Stimulated activated CD4-positive, alpha-beta T cell treated with anti-CD3 and anti-CD28 coated beads, TNF-alpha, amount 100 ng/mL, for 48 hours (primary cell): ENCODE data around the gene LRRC37A.
"Not testable (repeated sequence)": the region's sequence is repeated elsewhere in the genome, so short reads cannot be mapped to it uniquely, and the experiment has no call there.

Experiments used
- DNase-seq, 3 donors: peaks; one replicate each; pipeline ENCODE4 v3.0.0-alpha.2; 2020; ENCODE audit warnings: low read depth in 3 of 3

LRRC37A gene

DNA sequence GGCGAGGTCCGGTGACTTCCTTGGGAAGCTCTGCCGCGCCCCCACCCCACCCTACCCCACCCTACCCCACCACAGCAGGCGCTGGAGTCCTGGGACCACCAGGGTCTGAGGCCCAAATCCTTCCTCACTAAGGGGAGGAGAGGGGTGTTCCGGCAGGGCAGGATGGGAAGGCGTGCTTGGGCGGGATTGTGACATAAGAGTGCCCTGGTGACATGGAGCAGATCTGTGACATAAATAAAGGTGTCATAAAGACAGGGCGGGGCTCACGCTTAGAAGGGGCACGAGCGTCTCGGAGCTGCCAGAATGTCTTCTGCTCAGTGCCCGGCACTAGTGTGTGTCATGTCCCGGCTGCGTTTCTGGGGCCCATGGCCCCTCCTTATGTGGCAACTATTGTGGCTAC lies at the start of gene LRRC37A:
Gene LRRC37A (plus strand): TSS at position 301 of the 400 bp plus-strand sequence. CDS start 3 bp downstream, at position 304.
- DNase-seq, result not testable (repeated sequence)

DNA sequence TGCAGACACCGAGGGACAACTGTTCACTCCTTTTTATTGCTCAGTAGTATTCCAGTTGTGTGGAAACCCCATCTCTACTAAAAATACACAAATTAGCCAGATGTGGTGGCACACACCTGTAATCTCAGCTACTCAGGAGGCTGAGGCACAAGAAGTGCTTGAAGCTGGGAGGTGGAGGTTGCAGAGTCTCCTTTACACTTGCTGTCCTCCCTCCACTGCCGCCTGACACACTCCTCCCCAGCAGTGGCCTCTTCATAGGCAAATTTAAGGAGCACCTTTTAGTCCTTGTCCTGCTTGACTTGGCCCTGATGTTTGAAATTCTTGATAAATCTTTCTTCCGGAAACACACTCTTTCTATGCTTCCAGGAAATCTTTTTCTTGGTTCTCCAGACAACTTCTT lies 45.8 kb upstream of the LRRC37A start:
- not testable (repeated sequence) for DNase-seq

DNA sequence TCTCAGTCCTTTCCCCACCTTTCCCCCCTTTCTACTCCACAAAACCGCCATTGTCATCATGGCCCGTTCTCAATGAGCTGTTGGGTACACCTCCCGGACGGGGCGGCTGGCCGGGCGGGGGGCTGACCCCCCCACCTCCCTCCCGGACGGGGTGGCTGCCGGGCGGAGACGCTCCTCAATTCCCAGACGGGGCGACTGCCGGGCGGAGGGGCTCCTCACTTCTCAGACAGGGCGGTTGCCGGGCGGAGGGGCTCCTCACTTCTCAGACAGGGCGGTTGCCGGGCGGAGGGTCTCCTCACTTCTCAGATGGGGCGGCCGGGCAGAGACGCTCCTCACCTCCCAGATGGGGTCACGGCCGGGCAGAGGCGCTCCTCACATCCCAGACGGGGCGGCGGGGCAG lies 42.1 kb upstream of the LRRC37A start:
- not testable (repeated sequence) for DNase-seq

DNA sequence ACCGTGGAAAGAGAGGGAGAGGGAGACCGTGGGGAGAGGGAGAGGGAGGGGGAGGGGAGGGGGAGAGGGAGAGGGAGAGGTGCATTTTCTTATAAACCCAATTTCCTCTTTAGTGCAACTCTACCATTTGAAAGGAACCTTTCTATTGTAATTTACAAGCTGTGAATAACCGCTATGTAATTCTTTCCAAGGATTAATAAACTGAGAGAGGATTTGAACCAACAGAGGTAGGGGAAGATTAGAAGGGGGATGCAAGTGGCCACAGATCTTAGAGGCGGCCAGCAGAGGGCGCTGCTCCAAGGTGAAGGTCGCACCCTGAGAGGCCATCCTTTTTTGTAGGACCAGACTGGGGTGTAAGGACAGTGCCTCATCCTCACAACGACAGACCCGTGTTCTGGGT lies 41.2 kb upstream of the LRRC37A start:
- DNase-seq, result peak; percentile 68 to 71 (median 69)

DNA sequence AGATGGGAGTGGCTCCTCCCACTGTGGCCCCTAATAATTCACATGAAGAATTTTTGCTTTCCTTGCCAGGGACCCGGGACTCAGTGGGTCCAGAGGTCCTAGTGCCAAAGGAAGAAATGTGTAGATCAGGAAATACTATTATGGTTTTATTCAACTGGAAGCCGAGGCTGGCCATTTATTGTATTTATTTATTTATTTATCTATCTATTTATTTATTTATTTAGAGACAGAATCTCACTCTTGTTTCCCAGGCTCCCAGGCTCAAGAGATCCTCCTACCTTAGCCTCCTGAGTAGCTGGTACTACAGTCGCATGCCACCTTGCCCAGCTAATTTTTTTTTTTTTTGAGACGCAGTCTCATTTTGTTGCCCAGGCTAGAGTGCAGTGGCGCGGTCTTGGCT lies 40.7 kb upstream of the LRRC37A start:
- not testable (repeated sequence) for DNase-seq

DNA sequence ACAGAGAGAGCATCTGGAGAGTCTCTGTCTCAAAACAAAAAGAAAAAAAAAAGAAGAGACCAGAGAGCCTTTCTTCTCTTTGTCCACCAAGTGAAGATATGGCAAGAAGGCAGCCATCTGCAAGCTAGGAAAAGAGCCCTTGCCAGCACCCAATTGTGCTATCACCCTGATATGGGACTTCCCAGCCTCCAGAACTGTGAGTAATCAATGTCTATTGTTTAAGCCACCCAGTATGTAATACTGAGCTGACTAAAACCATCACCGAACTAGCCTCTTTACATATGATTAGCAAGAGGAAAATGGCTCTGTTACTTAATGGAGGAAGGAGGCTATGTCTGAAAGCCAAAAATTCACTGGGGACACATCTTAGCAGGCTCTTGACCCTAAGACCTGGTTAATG lies 38.6 kb upstream of the LRRC37A start:
- not testable (repeated sequence) for DNase-seq

DNA sequence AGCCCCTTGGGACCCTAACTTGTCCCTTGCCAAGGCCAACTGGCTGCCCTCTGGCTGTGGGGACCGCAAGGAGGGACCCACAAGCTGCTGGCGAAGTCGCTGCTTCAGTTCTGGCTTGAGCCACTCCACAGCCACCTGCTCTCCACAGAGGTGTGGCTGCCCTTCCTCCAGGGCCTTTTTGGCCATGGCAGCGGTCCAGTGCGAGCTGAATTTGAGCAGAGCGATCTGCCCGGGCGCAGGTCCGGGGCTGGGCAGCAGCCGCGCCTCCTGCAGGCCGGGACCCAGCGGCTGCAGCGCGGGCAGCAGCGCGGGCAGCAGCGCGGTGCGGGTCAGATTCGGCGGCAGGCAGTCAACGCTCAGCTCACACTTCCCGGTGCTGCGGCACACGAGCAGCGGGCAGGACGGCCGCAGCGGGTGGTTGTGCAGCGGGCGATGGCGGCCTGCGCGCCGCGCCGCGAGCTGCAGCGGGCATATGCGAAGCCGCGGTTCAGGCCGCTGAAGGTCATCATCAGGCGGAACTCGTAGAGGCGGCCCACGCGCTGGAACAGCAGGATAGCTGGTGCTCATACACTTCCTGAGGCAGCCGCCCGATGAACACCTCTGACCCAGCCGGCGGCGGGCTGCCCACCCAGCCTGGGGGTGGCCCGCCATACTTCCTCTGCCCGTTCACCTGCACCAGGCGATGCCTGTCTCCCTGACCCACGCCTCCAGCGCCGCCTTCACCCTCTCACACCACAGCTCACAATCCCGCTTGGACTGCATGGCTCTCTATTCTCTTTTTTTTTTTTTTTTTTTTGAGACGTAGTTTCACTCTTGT lies 34.9 kb upstream of the LRRC37A start:
- DNase-seq, result not testable (repeated sequence)

DNA sequence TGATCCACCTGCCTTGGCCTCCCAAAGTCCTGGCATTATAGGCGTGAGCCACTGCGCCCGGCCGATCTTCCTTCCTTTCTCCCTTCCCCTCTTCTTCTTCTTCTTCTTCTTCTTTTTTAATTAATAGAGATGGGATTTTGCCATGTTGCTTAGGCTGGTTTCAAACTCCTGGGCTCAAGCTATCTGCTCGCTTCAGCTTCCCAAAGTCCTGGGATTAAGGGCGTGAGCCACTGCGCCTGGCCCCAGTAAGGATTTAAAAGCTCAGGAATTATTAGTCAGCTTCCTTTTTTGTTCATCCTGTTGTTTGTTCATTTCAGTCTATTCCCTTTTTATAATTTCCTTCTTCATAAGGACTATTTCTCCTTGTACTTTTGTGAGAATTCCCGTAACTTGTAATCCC lies 32.7 kb upstream of the LRRC37A start:
- no peak for DNase-seq

DNA sequence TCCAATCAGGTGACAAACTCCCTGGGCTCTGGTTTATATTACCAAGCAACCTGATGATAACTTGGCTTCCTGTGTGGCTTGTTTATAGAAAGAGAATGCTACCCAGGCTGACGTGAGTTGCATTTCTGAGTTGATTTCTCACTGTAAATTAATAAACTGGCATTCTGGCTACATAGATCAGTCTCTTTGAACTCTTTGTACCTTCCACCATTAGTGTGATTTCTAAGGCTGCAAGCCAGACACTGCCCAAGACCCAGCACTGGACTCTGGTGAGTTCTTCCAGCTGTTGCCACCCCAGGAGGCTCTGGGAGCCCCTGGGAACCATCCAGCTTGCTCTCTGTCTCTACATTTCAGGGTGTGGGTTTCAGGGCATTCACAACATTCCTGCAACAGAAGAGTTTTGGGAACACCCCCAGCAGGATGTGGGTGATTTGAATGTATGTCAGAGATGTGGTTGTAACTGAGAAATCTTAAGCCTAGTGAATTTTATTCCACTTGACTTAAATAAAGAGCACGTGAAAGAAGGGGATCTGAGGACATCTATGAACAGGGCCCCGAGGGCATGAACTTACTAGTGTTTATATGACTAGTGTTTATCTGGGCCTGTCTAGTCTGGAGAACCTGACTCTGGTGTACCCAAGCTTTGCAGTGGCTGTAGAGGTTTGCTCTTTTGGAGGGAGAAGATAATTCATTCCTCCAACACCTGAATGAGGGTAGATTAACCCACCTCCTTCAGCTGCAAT lies 30.3 kb upstream of the LRRC37A start:
- DNase-seq, result no peak

DNA sequence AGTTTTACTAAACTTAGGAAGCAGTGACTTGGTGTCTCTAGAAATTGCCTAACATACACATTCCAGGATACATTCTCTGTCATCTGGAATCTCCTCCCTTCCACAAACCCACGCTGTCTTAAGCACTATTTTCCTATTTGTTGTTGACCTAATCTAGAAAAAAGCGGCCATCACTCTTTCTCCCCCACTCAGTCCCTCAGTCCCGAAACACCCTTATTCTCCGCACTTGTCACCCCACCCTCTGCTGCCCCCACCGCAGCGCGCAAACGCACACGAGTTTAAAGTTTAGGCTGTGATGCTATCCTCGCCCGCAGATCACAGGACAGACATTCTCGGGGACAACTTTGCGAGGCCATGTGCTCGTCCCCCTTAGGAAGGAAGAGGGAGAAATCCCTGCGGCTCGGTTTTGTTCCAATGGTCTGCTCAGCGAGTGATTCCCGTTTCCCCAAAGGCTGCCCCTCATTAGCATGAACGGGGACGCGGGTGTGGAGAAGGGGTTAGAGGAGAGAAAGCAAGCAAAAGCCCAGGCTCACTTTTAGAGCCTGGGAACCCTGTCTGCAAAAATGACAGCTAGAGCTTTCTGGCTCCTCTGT lies 28.8 kb upstream of the LRRC37A start:
- DNase-seq, result not testable (repeated sequence)

DNA sequence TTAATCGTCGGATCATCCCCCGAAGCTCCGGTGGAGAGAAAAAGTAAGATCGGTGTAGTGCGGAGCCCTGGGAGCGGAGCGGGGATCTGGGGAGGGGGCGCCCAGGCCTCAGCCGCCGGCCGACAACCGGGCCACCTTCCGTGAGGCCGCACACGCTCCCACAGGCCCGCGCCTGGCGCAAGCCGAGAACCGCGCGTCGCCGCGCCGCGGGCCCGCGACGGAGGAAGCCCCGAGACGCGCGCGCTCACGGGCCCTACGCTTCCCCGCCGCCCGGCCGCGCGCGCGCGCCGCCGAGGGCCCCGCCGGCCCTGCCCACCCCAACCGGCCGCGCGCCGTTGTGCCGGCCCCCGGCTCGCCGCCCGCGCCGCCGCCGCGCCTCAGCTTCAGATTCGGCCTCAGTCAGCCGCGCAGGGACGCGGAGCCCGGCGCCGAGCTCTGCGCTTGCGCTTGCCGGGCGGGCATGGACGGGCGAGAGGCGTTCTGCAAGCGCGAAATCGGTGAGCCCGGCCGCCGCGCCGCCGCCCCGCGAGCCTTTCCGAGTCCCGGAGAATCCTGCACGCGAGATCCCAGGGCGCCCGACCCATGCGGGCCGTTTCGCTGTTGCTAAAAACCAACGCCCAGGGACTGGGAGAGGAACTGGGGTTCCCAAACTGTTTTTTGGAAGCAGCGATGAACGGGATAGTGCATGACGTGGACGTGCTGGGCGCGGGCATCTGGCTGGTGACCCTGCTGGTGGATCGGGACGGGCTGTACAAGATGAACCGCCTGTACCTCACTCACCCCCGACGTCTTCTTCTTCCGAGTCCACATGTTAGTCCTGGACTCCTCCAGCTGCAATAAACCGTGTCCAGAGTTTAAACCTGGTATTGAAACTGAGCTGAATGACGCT lies 28.0 kb upstream of the LRRC37A start:
- DNase-seq, result peak; percentile 70 to 79 (median 73)

DNA sequence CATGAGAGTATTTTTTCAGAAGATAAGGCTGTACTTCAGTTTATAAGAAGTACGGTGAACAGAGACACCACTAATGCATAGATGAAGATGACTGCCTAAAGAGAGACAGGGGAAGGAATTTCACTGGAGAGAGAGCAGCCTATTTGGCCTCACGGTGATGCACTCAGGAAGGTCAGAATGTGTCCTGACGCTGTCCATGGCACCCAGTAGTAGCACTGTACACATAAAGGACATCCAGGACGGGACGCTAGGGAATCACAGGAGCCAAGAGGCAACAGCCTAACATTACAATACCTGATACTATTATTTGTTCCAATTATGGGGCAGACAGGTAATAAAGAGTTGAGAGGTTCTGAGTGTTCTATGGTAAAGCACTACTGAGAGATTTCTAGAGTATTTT lies 24.9 kb upstream of the LRRC37A start:
- DNase-seq, result no peak

DNA sequence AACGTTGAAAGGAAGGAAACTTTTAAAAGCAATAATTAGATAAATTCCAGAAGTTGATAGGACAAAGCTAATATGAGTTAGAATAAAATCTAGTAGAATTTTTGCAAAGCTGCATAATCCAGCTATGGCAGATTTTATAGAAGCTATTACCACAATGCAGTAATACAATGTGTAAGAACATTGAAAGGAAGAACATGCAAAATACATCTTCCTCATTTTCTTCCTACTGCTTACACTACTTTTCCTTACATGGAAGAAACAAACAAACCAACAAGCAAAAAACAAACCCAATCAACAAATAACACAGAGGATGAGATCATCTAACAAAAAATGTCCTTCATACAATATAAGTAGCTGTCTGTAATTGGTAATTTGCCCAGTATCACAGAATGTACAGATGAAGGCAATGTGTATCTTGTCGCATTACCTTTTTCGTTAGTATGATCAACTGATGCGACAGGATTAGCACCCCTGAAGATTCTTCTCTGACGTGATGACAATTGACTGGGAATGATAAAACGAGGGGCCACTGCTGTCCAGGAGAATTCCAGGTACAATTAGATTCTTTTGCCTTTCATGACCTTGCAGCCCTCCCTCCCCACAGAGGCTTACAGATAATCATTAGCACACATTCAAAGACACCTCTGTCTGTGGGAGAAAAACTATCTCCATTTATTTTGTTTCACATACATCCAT lies 21.2 kb upstream of the LRRC37A start:
- no peak for DNase-seq

DNA sequence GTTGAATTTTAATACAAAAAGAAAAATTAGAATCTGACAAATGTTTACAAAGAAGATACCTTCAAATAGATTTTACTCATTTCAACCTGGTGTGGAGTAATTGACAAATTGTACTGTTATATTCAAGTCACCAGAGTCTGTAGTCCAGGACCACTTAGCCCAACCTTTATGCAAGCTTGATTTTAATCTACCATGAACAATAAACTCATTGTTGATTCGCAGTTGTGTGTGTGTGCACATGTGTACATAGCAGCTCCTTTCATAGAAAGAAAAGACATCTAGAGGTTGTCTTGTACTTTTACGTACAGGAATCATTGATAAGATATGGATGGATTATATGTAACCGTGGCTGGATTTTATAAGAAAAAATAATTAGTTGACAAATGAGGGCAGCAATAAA lies 20.7 kb upstream of the LRRC37A start:
- no peak for DNase-seq

DNA sequence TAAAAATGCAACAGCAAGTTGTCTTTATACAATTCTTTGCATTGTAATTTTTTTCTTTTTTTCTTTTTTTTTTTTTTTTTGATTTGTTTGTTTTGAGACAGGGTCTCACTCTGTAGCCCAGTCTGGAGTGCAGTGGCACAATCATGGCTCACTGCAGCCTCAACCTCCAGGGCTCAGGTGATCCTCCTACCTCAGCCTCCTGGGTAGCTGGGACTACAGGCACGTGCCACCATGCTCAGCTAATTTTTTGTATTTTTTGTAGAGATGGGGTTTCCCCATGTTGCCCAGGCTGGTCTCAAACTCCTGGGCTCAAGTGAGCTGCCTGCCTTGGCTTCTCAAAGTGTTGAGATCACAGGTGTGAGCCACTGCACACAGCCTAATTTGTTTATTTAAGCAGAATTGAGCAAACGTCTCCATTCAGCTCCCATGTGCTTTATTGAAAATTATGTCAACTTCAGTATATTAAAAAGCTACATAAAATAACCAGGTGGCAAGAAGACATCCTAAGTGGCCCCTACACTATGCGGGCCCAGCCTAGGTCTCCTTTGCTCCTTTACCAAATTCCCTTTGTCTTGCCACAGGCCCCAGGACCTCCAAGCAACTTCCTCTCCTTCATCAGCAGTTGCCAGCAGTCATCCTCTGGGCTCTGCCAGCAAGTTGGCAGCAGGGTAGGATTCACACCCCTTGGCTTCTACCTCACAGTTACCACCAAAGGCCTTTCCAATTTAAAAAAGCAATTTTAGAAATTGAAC lies 18.0 kb upstream of the LRRC37A start:
- not testable (repeated sequence) for DNase-seq

DNA sequence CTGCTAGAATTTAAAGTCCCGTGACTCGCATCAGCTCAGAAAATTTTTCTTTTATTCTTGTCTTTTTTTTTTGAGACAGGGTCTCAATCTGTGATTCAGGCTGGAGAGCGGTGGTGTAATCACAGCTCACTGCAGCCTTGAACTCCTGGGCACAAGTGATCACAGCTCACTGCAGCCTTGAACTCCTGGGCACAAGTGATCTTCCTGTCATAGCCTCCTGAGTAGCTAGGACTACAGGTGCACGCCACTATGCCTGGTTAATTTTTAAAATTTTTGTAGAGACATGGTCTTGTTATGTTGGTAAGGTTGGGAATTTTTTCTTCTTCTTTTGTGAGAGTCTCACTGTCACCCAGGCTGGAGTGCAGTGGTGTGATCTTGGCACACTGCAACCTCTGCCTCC lies 13.6 kb upstream of the LRRC37A start:
- DNase-seq, result not testable (repeated sequence)

DNA sequence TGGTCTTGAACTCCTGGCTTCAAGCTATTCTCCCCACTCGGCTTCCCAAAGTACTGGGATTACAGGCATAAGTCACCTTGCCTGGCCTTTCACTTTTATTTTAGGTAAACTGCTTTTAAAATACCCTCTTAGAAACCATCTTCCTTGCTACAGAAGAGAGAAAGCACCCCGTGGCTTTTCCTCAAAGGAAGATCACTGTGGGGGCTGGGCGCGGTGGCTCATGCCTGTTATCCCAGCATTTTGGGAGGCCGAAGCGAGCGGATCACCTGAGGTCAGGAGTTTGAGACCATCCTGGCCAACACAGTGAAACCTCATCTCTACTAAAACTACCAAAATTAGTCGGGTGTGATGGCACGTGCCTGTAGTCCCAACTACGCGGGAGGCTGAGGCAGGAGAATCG lies 12.3 kb upstream of the LRRC37A start:
- not testable (repeated sequence) for DNase-seq

DNA sequence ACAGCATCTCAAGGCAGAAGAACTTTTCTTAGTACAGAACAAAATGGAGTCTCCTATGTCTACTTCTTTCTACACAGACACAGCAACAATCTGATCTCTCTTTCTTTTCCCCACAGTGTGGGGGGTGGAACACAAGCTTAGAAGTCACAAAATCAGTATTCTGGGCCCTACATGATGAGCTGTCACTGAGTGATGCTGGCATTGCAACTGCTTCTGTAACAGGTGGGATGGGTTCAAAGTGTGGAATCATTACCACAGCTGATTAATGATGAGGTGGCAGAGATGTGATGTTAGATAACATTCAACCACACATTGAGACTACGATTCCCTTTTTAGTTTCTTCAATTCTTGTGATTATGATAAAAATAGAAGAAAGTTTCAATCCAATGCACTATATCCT lies 10.5 kb upstream of the LRRC37A start:
- DNase-seq, result peak in 2 of 3 donors; percentile 38 to 65

DNA sequence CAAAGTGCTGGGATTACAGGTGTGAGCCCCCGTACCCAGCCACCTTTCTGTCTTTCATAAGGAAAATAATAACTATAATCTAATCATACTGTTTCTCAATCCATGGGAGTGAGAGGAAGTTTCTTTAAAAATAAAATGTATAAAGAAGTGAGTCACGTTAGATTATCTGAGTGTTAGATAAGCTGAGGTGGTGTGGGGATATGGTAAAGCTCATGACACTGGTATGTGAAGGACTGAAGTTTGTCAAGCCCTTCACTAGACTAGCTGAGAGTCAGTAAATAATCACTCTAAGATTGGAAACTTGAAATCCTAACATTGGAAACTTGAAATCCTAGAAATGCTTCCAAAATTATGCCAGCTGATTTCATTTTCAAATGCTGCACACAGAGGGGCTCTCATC lies 9.4 kb upstream of the LRRC37A start:
- DNase-seq, result not testable (repeated sequence)

DNA sequence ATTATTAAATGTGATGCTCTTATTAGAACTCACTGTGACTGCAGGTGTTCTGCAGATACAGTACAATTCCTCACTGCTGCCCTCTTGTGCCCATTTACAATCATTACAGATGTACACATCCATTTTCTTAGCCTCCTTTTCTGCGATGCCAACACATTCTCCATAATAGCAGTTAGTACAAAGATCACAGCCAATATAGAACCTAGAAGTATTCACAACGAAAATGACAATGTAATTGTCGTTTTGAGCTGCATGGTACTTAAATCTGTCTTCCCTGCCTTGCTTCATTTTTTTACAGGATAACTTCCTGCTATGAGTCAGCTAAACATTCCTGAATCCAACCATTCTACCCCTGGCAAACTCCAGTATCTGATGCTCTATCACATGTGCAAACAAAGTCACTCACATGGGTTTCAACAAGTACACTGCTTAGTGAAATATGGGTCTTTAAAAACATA lies 8.1 kb upstream of the LRRC37A start:
- peak in 2 of 3 donors; percentile 58 to 67 for DNase-seq
